DMS53 treated with DMSO at 0.1 percent for 48 hours (cell line): ENCODE data around the gene TADA2B.
"Not testable (repeated sequence)": the region's sequence is repeated elsewhere in the genome, so short reads cannot be mapped to it uniquely, and the experiment has no call there.

Source experiments
- DNase-seq: peaks from one replicate; lab custom pipeline; 2025; ENCODE audit not compliant: unreplicated experiment; lab: John Stamatoyannopoulos, UW

Gene TADA2B

DNA sequence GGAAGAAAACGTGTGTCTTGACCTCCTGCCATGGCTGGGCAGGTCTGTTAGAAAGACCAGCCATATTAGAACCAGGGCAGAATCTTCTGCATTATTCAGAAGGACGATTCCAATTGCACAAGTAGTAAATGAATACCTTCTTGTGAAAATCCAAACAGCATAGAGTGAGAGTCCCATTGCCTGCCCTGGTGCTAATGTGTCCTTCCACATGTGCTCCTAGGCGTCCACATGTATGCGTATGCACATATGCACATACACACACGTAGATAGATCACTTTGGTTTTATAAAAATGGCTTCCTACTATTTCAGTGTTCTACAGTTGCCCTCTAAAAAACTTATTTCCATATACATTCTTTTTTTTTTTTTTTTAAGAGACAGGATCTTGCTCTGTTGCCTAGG lies 34.9 kb downstream of the TADA2B start:
- no peak for DNase-seq

DNA sequence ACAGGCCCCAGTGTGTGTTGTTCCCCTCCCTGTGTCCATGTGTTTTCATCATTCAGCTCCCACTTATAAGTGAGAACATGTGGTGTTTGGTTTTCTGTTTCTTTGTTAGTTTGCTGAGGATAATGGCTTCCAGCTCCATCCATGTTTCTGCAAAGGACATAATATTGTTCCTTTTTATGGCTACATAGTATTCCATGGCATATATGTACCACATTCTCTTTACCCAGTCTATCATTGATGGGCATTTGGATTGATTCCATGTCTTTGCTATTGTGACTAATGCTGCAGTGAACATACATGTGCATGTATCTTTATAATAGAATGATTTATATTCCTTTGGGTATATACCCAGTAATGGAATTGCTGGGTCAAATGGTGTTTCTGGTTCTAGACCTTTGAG lies 36.3 kb downstream of the TADA2B start:
- DNase-seq = not testable (repeated sequence)

DNA sequence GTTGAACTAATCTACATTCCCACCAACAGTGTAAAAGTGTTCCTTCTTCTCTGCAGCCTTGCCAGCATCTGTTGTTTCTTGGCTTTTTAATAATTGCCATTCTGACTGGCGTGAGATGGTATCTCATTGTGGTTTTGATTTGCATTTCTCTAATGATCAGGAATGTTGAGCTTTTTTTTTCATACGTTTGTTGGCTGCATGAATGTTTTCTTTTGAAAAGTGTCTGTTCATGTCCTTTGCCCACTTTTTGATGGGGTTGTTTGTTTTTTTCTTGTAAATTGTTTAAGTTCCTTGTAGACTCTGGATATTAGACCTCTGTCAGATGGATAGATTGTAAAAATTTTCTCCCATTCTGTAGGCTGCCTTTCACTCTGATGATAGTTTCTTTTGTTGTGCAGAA lies 36.7 kb downstream of the TADA2B start:
- DNase-seq = not testable (repeated sequence)

DNA sequence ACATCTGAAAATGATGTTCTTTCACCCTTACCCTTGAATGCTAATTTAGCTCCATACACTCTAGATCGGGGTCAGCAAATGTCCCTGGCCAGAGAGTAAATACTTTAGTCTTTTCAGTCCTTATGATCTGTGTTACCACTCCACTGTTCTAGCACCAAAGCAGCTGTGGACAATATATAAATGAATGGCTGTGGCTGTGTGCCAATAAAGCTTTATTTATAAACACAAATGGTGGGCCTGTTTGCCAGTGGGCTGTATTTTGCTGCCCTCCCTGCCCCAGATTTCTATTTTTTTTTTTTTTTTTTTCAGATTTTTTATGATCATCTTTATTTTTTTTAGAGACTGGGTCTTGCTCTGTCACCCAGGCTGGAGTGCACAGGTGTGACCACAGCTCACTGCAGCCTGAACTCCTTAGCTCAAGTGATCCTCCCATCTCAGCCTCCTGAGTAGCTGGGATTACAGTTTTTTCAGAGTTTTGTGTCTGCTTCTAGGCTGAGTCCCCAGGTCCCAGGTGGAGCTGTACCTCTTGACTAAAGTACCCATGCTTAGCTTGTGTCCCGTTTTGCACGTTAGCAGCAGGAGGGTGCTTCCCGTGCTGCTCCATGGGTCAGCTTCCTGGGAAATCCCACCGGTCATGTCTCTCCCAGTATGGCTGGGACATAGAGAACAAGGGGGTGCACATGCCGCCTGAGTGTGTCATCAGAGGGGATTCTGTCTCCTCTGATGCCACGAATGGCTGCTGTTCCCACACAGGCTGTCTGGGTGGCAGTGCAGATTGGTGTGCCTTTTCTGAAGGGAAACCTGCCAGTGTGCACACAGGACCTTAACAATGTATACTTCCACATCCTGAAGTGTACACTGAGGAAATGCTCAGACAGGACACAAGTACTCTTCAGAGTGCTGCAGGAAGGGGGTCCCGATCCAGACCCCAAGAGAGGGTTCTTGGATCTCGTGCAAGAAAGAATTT lies 40.7 kb downstream of the TADA2B start:
- no peak for DNase-seq

DNA sequence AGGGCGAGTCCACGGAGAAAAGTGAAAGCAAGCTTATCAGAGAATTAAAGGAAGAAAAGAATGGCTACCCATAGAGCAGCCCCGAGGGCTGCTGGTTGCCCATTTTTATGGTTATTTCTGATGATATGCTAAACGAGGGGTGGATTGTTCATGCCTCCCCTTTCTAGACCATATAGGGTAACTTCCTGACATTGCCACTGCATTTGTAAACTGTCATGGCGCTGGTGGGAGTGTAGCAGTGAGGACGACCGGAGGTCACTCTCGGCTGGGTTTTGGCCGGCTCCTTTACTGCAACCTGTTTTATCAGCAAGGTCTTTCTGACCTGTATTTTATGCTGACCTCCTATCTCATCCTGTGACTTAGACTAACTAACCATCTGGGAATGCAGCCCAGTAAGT lies 41.4 kb downstream of the TADA2B start:
- not testable (repeated sequence) for DNase-seq

DNA sequence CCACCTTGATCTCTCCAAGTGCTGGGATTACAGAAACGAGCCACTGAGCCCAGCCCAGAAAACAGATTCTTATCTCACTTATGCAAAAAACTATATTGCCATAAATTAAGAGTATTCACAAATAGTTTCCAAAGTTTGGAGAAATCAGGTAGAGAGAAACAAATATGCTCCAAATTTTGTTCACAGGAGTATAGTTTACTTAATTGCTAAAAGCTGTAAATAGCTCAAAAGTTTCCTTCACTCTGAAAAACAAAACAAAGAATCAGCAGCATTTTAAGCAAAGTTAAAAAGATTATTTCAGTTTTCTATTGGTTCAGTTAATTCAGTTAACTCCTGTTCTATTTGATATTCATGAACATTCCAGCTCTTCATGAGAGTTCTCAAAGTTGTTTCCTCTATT lies 43.2 kb downstream of the TADA2B start:
- DNase-seq = no peak

DNA sequence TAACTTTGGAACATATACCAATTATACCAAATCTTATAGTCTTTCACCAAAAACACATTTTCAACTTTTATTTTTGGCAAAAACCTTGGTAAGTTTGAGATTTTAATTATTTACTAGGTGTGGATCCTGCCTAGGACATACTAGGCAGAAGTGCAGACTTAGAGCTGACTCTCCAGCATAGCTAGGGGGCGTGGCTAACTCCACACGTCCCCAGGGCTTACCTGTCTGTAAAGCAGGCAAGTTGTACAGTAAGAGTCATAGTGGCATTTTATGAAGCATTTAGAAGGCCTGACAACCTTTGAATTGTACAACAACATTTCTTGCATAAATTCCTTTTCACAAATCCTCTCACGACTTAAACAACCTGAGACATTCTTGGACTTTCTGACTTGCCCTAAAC lies 43.9 kb downstream of the TADA2B start:
- DNase-seq = no peak

DNA sequence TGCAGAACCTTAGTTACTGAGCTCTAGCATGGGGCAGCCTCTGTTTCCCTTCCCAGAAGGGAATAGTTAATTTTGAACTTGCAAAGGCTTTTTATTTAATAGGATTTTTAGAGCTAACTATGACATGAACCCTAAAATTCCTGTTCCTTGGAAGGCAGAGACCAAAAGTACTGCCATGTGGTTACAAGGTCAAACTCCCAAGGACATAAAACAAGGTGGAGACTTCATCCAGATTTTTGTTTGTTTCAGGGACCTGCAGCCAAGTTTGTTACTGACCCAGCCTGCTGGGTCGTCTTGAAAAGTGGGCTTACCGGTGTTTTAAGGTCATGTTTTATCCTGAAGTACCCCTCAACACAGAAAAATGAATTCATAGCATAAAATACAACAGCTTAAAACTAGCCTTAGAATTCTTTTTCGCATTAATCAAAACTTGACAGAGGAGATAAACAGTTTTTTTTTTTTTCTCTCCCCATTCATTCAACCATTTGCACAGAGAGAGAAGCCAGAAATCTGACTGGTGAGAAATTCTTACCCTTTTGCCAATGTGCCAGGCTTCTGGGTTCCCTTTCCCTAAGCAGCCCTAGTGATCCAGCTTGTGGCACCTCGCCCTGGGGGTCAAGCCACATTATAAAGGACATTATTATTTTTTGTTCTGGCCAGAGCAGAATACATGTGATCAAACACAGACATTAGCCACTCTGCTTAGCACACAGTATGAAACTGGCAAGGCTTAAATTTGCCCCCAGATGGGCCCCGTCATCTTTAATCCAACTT lies 46.2 kb downstream of the TADA2B start:
- no peak for DNase-seq

DNA sequence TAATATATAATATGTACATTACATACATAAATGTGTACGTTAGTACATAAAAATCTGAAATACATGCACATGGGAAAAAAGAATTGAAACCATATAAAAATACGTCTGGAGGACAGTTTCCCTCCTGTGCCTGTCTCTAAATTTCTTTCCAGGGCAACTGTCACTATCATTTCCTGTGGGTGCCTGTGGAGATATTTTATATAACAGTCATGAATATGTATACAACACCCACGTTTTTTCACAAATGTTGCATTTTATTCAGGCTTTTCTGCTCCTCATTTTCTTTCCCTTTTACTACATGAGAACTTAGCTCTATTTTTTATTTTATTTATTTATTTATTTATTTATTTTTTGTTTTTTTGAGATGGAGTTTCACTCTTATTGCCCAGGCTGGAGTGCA lies 48.9 kb downstream of the TADA2B start:
- no peak for DNase-seq

DNA sequence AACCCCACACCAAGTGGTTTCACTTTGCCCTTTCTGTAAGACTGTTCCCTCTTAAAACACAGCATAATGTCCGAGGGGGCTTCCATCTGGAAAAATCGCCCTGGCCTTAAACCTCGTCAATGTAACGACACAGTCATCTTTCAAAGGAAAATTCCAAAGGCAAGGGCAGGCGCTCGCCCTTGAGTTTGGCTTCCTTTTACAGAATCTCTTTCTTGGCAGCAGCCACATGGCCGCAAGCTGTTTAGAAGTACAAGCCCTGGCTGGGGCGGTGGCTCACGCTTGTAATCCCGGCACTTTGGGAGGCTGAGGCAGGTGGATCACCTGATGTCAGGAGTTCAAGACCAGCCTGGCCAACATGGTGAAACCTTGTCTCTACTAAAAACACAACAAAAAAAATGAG lies 51.7 kb downstream of the TADA2B start:
- DNase-seq = no peak

DNA sequence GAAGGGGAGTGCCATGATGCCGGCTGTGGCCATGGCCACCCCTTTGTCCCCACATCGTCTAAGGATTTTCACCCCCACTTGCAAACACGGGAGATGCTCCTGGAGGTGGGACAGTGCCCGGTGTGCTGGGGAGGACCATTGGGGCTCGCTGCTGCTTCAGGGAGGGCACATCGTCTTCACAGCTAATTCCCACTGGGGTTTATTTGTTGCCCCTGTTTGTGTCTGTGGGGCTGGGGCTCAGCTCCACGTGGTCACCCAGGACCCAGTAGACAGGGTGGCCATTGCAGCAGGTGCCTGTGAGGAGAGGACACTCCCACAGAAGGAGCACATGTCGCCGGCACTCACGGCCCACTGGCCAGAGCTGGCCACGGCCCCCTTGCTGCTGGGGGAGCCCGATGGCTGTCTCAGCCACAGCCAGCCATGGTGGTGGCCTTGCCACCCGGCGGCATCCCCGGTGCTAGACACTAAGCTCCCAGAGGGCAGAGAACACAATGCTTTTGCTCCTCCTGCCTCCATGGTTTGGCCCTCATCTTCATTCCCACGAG lies 52.5 kb downstream of the TADA2B start:
- DNase-seq = no peak

DNA sequence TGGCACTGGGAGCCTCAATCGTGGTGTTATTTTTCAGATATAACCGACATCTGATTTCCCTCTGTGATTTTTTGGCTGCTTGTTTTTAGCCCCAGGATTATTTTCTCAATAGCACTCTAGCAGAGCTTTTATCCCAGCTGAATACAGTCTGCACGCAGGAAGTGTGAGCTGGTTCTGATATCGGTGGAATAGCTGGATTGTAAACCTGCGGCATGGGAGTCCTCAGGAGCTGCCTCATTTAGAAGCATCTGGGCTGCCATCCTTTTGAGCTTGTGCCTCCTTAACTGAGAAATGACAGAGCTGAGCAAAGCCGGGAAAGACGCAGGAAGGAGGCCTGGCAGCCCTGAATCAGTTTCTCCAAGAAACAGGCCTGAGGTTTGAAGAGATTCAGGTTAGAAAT lies 53.1 kb downstream of the TADA2B start:
- DNase-seq = no peak

DNA sequence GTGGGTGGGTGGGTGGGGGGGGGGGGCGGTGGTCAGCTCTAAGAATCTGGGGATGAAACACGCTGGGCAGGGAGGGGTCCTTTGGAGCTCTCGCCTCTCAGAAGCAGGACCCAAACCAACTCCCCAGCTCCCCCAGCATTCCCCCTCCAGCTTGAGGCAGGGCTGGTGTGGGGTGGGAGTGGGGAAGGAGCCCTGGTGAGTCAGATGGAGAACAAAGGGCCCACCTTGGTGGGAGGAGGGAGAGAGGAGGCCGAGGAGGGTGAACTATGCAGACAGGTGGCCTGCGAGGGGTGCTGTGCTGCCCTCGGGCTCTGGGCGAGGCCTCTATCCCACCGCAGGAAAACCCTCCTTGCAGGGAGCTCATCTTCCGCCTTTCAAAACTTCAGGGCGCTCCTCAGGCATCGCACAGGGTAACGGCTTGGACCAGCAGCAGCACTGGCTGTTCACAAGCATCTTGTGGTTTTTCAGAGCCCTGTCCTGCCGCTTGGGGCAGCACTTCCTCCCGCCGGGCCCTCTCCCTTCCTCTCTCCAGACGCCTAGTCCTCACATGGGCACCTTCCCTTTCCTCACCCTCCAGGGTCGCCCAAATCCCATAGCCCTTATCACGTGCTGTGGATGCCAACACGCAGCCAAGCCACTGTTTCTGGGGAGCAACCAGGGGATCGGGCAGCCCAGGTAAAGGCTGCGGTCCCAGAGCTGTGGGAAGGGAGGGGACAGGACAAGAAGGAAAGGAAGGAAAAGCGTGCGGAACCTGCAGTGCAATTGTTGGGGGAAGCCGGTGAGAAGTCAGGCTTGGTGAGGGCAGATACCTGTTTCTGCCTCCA lies 58.7 kb downstream of the TADA2B start:
- DNase-seq = peak; percentile 68

DNA sequence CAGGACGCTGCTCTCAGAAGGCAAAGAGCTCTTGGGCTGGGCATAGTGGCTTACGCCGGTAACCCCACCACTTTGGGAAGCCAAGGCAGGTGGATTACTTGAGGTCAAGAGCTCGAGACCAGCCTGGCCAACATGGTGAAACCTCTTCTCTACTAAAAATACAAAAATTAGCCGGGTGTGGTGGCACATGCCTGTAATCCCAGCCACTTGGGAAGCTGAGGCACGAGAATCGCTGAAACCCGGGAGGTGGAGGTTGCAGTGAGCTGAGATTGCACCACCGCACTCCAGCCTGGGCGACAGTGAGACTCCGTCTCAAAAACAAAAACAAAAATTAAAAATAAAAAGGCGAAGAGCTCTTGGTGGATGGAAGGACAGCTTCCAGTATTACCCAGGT lies 59.3 kb downstream of the TADA2B start:
- not testable (repeated sequence) for DNase-seq

DNA sequence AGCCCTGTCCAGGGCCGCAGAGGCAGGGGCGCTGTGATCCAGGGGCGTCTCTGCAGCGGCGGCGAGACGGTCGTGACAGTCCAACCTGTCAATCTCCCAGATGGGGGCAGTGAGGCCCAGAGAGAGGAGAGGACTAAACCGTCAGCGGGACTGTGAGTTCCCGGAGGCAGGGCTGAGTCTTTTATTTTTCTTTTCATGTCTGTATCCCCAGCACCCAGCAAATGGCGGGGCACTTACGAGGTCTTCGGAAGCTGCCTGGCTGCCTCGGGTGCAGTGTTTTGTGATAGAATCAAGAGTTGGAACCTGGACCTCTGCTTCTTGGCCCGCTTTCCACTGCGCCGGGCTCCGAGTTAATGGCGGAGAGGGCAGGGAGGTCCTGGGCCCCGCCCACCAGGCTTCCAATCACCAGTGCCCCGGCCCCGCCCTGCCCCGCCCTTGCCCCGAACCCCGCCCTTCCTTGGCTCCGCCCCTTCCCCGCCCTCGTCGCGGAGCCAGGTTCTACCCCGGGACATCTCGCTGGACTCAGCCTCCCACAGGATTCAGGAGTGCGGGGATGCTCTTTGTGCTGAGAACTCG lies 59.9 kb downstream of the TADA2B start:
- DNase-seq = peak; percentile 84

DNA sequence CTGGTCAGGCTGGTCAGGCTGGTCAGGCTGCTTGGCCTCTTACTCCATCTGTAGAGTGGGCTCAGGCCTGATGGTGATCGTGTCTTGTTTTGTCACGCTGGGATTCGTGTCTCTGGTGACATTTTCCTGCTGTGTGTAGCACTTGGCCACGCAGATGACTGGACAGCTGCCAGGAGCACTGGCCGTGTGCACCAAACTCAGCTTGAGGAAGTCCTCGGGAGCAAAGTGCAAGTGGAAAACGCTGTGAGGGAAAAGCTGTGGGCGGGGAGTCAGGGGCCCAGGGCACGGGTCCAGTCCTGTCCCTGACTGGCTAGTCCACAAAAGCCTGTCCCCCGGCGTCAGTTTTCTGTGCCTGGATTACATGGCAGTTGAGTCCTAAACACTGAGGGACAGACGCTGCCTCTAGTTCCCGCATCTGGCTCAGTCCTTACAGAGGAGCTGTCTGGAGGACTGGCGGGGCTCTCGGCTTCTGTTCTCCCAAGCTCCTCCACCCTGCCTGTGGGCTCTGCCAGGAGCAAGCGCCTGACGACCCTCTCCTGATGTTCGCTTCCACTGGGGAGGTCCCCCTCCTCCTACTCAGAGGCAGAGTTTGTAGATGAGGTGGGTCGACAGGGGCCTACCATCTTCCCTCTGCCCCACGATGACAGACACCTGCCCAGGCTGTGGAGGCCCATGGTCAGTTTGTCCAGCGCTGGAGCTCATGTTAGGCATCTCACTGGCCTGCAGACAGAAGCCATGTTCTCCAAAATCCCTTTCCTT lies 60.6 kb downstream of the TADA2B start:
- peak; percentile 84 for DNase-seq

DNA sequence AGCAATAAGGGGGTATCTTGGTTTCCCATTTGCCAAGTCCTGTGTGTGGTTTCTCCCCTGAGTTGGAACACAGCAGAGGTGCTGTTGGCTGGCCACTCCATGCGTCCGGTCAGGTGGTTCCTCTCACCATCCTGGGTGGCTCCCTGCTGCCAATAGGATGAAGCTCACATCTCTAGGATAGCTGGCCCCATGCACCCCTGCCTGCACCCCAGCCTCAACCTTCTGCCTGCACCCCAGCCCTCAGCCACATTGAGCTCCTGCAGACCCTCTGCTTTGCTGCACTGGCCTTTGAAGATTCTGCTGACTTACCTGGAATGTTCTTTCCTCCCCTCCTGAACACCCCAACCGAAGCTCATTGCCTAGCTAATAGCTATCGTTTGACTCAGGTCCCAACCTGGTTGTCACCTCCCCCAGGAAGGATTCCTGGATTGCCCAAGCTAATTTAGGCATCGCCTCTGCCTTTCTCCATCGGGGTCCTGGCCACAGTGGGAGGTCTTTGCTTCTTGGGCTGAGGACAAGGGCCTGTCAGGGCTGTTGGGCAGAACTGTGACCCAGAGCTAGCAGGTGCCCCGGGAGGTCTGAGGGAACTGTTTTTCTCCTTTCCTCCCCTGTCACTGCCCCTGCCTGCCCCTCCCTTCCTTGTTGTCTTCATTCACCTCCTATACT lies 61.3 kb downstream of the TADA2B start:
- no peak for DNase-seq

DNA sequence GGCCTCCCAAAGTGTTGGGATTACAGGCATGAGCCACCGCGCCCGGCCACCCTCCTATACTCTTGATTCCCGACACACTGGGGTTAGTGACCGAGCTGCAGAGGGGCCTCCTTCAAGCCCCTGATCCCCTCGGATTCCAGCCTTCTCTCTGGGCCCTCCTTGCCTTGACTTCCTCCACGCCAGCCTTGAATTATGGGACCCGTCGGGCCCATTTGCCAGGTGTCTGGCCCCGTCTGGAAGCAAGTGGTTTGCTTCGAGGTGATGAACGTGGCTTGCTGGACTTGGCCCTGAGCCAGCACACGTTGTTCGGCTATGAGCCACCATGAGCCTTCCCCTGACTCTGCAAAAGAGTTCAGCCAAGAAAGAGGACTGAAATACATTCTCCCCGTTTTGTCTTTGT lies 62.1 kb downstream of the TADA2B start:
- DNase-seq = no peak

DNA sequence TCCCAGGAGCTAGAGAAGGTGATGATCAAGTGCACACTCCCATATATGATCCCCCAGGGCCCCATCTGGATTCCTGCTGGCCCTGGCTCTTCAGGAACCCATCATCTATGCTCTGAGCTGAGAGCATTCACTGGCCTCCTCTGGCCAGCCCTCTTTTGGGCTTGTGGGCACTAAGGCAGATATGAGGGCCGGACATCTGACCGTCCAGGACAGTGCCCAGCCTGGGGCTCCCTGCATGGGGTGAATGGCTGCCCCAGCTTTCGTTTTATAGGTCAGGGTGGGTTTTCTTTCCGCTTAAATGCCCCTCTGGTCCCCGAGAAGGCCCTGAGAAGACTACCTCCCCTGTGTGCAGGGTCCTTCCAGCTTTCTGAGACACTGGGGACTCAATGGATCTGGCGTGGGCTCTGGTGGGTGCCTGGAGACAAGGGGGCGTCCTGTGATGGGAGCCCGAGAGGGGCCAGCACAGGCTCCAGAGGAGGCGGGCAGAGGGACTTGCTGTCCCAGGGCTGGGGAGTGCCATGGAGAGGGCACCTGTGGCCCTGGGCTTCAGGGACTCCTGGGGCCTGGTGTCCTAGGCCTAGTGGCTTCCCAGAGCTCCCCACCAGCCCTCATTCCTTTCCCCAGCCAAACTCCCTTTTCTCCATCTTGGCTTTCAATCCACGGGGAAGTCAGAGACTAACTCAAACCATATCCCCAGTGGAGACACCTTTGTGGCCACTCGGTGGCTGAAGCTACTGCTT lies 64.2 kb downstream of the TADA2B start:
- DNase-seq = no peak
